Stimulated activated CD8-positive, alpha-beta memory T cell treated with anti-CD3 and anti-CD28 coated beads, Interleukin-12 subunit alpha, Interleukin-12 subunit beta, amount 100 ng/mL, for 1 hour (primary cell): Measurements from ENCODE around the gene LIX1.
"Not testable (repeated sequence)": the region's sequence is repeated elsewhere in the genome, so short reads cannot be mapped to it uniquely, and the experiment has no call there.

Source experiments
- DNase-seq: peaks from one replicate; pipeline ENCODE4 v3.0.0-alpha.2; 2020; ENCODE audit warnings: low read depth

Gene LIX1

DNA sequence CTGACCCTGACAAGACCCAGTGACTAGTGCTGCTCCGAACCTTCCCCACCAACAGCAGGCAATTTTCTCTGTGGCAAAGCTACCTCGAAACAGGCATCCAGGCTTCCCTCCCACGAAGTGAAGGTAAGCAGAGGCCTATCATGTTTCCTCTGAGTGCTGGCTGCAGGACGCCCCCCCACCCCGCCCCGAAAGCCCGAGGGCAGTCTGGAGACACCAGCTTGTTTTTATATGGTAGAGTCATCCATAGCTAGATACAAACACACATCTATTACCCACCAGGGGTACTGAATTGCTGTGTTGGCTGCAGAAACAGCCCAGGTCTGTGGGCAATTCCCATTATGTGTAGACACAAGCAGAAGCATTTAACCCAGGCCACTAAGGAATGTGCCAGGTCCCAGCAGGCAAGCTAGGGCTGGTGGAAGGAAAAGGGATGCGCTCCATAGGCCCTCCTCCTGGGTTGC lies 40.4 kb downstream of the LIX1 start:
- no peak for DNase-seq

DNA sequence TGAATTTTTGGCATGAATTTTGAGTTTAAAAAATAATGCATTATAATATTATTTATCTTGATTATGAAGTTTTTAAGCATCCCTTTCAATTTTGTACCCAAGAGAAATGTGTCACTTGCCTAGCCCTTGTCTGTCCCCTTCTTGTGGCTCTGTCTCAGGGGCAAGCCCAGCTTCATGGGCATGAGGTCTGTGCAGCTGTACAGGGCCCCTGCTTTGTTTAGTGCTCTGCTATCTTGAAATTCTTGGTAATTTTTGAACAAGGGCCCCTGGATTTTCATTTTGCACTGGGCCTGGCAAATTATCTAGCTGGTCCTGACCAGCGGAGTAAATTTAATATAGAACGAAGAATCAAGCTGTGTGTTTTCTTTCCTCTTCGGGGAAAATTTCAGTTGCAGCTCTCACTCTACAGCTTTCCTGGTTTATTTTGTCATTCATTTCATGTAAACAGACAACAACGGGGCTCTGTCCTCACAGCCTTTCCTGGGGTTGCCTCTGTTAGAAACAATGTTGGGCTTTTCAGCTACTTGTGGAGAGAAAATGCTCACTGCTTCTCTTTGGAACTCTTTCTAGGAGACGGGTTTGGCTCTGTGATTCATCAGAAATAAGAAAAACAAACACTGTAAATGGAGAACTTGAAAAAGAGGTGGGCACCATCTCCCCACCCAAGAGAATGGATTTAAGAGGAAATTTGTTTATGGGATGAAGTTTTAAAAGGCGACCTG lies 41.1 kb downstream of the LIX1 start:
- no peak for DNase-seq

DNA sequence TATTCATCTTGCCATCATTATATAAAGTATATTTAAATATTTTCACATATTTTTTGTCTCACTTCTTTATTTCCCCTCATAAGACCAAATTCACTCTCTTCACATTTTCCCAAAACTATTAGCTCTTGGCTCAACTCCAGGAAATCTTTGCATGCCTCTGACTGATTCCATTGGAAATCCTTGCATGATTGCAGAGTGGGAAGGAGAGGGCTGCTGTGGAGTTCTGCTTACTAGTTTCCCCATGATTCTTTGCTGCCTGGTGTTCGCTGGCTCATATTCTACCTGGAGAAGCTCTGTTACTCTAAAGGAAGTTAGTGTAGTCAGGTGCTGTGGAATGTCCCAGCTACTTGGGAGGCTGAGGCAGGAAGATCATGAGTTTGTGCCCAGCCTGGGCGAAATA lies 41.9 kb downstream of the LIX1 start:
- DNase-seq, result no peak

DNA sequence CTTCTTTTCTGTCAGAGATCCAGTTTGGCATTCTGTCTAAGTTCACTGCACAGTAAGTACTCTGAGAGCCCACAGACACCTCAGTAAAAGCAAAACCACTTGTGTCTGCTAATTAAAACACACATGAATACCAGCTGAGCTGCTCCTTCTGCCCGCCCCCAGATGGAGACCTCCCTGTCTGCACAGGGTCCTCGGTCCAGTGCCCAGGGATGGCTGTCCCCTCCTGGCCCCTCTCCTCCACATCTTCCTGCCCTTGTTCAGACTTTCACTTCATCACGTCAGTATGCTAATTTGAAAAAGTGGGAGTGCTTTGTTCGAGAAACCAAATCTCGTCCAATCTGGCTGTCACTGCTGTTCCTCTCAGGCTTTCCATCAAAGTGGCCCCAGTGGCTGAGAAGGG lies 43.5 kb downstream of the LIX1 start:
- DNase-seq, result no peak

DNA sequence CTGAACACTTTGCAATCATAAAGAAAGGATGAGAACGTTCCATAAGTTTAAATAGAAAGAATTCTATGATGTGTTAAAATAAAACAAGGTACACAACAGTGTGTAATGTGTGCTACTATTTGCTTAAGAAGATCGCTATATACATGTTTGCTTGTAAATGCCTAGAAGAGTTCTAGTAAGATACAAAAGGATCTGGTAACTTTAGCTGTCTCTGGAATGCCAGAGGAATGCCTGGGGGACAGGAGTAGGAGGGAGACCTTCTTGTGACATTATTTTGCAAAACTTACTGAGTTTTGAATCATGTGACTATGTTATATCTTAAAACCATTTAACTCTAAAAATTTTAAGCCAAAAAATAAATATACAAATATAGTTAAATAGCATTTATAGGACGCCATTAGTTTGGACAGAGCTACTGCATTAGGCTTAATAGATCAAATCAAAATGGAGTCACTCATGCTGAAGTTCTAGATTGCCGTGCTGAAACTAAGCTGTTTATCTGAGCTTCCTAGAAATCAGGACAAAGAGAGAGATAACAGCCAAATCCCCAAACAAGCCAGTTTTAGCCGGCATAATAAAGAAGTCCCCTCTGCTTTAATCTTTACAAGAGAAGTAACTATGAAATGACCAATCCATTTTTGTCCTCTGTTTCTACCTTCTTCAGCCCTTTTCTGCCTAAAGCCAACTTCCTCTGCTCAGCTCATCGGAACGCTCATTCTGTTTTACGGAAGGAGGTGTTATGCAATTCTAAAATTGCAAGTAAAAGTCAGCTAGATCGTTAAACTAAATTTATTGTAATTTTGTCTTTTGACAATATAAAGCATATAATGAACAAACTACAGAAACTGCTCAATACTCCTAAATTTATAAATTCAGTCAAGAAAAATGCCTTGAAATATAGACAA lies 44.8 kb downstream of the LIX1 start:
- no peak for DNase-seq

DNA sequence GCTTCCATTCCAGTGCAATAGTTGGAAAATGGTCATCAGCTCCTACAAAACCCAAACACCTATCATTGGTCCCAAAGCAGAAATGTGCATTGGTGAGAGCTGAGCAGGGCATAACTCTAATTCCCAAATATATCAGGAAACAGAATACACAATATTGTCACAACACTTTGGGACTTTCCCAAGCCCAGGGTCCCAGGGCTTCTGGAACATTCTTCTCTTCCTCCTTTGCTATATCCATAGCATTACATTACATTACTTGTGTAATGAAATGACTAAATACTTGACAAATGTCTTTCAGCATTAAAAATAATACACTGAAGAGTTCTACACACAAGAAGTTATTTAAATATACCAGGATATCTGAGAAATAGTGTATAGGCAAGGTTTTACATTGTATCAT lies 45.6 kb downstream of the LIX1 start:
- DNase-seq, result no peak

DNA sequence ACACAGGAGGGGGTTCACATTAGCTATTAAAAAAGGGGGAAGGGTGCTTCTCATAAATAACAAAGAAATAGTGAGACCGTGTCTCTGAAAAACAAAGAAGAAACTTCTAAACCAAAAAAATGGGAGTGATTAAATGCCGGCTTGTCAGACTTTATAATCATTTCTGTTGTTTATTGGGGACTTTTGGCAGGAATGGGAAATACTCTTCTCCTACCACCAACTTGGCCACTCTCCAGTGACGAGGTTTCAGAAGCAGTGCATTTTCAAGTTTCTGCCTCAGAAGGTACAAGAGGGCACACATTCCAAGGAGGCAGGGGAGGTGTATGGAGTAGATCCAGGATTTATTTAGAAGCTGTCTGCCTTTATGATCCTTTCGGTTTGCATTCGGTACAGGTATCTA lies 46.2 kb downstream of the LIX1 start:
- no peak for DNase-seq

DNA sequence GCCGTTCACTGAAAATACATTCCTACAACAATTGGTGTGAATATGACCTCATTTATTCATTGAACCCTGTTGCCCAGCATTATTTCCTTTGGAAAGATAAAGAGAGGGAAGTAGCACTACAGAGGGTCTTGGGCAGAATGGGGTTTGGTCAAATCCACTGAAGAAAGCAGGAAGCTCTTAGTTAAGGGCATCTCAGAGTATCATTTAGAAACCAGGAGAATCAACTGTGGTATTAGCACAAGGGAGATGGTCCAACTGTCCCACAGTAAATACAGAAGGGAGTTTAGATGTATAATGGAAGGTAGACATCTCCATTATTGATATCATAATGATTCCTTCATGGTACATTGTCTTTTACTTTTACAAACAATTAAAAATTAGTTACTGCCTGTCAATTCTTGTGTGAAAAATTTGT lies 47.1 kb downstream of the LIX1 start:
- DNase-seq, result no peak

DNA sequence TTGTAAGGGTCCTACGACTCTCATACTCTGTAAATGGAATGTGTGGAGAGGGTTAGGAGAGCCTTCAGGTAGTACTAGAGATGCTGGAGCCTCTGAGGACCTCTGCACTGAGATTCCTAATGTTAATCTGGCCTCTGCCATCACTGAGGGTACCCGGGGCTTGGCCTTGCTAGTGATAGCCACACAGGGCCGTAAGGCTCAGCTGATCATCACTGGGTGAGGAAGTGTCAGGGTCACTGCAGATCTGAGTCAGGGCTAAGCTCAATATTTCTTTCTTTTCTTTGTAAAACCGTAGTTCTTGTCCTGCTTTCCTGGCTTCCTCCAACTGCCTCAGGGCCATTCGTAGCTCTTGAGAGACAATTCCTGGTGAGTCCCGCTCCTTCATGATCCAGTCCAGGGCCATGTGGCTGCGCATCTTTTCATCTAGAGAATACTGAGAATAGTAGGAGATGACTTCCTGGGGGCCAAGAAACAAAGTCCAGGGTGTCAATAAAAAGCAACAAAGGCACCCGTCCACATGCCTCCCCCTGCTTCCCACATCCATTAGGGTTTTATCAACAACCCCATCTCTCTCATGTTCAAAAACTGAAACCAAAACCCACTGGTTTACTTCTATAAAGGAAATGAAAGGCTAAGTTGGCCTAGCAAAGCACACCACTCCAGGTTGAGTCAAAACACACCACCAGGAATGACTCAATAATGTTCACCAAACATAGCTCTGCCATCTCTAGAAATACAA lies 47.7 kb downstream of the LIX1 start:
- no peak for DNase-seq

DNA sequence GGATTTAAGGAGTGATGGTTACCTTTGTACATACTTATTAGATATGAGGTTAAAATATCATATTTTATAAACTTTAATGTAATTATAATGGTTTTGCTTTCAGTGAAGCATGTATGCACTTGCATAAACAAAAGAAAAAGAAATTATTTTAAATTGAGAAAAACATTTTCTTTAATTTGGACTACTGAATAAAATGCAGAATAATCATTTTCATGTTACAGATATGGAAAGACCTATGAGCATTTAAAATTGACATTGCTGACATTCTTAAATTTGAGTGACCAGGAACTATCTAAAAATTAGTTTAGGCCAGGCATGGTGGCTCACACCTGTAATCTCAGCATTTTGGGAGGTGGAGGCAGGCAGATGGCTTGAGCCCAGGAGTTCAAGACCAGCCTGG lies 49.2 kb downstream of the LIX1 start:
- no peak for DNase-seq

DNA sequence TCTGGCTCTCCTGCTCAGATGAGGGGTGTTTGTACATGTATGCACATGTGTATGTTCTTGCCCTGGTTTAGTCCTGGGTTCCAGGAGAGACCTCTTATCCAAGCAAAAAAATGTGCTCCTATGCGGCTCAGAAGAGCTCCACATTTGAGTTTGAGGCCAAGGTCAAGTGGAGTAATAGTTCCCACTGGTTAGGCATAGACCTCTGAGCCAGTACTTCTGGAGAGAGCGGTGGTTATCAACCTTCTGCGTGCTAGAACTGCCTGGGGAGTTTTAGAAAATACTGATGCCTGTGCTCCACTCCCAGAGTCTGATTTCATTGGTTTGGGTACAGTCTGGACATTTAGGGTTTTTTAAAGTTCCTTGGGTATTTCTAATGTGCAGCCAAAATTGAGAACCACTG lies 51.5 kb downstream of the LIX1 start:
- no peak for DNase-seq

DNA sequence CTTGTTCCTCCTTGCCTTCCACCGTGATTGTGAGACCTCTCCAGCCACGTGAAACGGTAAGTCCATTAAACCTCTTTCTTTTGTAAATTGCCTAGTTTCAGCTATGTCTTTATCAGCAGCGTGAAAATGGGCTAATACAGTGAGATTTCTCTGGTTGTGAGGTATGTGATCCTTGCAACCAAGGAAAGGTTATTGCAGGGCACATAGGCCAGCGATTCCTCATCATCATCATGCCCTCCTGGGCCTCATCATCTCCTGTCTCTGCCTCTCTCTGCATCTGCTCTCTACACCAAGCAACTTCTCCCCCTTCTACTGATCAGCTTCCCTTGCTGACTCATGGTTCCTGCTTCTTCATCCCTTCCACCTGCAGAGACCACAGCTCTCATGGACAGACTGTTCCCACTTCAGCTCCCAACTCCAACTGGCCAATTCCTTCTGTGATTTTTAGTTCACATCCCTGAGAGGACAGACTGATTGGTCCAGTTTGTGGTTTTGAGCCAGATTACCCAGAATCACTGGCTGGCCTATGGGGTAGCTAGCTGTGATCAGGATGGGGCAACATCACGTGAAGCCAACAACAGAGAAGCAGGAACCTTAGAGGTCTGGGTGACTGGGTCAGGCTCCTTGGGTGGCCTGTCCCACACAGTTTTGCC lies 53.1 kb downstream of the LIX1 start:
- DNase-seq, result no peak

DNA sequence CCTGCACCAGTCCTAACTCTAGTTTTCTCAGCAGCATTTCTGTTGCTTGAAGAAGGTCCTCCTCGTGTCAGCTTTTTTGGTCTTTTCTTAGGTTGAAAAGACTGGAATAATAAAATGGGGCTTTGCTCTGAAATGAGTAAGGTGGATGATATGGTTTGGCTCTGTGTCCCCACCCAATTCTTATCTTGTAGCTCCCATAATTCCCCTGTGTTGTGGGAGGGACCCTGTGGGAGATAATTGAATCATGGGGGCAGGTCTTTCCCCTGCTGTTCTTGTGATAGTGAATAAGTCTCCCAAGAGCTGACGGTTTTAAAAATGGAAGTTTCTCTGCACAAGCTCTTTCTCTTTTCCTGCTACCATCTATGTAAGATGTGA lies 53.6 kb downstream of the LIX1 start:
- no peak for DNase-seq

DNA sequence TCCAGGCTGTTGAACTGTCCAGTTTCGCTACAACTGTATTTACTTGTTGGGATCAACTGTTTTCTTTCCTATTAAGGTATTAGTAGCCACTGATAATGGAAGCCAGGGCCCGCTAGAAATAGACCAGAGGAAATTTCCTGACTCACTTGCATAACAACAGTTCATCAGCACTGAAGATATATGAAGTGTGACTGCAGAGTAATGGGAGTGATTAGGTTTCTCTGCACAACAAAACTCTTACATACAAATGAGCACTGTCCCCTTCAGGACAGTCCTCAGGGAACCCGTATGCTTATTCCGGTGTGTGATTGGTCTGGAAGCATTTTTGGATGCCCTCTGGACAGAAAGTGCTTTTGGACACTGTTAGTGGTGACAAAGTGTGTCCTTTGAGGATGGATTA lies 55.3 kb downstream of the LIX1 start:
- DNase-seq, result no peak

DNA sequence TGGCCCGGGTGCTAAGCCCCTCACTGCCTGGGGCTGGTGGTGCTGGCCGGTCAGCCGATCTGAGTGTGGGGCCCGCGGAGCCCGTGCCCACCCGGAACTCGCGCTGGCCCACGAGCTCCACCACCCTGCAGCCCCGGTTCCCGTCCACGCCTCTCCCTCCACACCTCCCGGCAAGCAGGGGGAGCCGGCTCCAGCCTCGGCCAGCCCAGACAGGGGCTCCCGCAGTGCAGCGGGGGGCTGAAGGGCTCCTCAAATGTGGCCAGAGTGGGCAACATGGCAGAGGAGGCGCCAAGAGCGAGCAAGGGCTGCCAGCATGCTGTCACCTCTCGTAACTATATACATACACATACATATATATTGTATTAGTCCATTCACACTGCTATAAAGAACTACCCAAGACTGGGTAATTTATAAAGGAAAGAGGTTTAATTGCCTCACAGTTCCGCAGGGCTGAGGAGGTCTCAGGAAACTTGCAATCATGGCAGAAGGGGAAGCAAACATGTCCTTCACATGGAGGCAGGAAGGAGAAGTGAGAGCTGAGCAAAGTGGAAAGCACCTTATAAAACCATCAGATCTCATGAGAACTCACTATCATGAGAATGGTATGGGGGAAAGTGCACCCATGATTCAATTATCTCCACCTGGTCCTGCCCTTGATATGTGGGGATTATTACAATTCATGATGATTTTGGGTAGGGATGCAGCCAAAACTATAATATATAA lies 56.8 kb downstream of the LIX1 start:
- DNase-seq, result no peak

DNA sequence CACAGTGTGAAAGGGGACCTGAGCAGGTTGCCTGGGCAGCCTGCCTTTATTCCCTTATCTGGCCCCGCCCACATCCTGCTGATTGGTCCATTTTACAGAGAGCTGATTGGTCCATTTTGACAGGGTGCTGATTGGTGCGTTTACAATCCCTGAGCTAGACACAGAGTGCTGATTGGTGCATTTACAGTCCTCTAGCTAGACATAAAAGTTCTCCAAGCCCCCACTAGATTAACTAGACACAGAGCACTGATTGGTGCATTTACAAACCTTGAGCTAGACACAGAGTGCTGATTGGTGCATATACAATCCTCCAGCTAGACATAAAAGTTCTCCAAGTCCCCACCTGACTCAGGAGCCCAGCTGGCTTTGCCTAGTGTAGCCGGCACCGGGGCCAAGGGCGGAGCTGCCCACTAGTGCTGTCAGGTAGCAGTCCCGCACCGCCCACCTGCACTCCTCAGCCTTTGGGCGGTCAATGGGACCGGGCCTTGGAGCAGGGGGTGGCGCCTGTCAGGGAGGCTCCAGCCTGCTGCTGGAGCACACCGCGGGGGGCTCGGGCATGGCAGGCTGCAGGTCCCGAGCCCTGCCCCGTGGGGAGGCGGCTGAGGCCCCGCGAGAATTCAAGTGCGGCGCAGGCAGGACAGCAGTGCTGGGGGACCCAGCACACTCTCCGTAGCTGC lies 57.5 kb downstream of the LIX1 start:
- DNase-seq, result not testable (repeated sequence)

DNA sequence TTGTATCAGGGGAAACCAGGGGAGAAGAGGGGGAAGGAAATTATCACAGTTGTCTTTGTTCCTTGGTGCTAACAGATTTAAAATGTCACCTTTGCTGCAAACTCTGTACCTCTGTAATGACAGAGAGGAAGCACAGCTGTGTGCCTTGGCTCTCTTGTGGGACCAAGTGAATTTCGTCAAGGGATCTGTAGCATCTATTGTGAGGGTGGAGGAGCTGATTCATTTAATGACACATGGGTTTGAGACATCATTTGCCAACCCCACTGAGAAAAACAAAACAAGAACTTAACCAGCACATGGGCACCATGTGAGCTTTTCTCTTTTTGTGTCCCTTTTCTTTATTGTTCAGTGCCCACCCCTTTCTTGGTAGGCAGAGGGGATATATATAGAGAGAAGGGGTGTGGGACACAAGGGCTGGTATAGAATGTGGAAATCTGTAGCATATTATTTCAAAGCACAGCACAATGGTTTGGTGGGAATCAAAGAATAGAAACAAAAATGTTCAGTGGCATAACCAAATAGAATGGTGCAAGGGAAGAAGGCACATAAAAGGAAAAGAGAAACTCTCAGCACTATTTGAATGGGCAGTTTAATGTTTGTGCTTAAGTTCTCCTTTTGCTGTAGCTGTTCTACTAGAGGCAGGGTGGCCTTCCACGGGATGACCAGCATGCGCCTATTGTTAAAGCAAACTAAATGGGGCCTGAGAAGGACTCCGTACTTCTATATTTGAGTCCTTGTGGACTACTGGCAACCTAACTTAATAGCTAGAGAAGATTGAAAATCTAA lies 63.3 kb downstream of the LIX1 start:
- DNase-seq, result no peak

DNA sequence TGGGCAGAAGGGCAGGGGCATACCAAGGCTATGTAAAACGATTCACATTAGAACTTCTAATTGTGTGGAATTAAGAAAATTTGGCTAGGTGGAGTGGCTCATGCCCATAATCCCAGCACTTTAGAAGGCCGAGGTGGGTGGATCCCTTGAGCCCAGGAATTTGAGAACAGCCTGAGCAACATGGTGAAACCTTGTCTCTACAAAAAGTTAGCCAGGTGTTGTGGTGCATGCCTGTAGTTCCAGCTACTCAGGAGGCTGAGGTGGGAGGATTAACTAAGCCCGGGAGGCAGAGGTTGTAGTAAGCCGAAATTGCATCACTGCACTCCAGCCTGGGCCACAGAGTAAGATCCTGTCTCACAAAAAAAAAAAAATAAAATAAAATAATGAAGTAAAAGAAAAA lies 65.2 kb downstream of the LIX1 start:
- no peak for DNase-seq

DNA sequence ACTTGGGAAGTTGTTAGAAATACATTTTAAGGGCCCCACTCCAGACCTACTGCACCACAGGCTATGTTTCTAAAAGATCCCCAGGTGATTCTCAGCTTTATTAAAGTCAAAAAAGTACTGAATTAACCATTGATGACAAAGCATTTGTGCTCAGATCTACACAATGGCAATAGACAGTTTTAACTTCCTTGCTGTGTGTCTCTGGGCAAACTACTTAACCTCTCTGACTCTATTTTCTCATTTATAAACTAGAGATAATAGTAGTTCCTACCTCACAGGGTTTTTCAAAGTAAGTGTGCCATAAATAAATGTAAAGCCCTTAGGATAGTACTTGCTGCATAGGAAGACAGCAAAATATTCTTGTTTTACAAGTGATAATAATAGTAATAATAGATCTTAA lies 66.3 kb downstream of the LIX1 start:
- DNase-seq, result no peak

DNA sequence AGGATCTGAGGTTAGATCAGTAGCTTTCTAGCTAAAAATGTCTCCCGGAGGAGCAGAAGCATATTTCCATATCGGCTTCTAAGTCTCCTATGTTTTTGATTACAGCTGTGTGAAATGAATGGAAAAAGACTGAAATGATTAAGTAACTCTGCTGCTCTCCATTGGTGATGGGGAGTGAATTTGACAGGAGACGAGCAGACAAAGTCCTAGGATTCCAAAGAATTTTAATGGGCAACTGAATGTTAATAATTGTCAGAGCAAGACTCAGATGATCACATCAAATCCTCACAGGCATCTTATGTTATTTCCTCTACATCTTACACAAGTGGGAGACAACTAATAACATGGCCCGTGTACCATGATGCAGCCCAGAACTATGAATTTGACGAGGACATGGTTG lies 66.8 kb downstream of the LIX1 start:
- no peak for DNase-seq
